NCI-H146 (cell line): ENCODE results near the gene NTRK1.

ENCODE experiments used
- DNase-seq: peaks from one replicate; lab custom pipeline; 2025; lab: John Stamatoyannopoulos, UW

NTRK1 gene

DNA sequence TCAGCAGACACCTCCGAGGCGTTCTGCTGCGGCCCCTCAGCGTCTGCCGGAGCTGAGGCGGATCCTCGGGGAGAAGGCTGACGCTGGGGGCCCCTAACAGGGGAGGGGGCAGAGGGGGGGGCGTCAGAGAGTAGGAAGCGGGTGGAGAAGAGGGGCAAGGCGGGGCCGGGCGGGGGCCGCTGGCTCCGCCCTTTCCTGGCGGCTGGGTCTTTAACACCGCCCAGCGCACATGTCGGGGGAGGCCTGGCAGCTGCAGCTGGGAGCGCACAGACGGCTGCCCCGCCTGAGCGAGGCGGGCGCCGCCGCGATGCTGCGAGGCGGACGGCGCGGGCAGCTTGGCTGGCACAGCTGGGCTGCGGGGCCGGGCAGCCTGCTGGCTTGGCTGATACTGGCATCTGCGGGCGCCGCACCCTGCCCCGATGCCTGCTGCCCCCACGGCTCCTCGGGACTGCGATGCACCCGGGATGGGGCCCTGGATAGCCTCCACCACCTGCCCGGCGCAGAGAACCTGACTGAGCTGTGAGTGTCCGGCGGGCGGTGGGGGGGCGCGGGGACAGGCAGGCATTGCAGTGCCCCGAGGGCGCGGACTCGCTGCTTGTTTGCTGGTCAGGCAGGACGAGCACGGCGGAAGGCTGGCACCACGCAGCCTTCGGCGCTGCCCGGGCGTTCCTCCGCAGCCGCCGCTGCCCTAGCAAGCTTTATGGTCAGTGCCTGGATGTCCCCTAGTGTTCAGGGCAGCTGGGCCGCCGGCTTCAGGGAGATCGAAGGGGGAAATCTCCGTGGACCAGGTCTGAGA, at the start of gene NTRK1:
Gene NTRK1, plus strand, starts transcription at position 238 of the 796 bp plus-strand sequence. Its CDS starts 70 bp downstream, at position 308.
- peak; percentile 75 for DNase-seq

DNA sequence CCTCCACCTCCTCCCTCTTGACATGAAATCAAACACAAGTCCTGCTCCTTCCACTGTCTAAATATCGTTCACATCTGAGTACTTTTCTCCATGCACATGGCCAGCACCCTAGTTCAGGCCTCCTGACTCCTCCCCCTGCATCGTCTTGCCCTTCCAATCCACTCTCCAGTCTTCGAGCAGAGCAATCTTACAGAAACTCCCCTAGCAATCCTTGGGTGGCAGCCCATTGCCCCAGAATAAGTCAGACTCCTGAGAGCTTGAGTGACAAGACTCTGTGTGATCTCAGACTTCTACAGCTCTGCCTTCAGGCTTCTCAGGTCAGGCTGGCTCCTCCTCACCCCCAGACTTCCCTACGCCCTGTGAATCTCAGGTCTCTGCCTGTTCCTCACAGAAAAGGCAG, 49.5 kb upstream of the NTRK1 start:
- no peak for DNase-seq

DNA sequence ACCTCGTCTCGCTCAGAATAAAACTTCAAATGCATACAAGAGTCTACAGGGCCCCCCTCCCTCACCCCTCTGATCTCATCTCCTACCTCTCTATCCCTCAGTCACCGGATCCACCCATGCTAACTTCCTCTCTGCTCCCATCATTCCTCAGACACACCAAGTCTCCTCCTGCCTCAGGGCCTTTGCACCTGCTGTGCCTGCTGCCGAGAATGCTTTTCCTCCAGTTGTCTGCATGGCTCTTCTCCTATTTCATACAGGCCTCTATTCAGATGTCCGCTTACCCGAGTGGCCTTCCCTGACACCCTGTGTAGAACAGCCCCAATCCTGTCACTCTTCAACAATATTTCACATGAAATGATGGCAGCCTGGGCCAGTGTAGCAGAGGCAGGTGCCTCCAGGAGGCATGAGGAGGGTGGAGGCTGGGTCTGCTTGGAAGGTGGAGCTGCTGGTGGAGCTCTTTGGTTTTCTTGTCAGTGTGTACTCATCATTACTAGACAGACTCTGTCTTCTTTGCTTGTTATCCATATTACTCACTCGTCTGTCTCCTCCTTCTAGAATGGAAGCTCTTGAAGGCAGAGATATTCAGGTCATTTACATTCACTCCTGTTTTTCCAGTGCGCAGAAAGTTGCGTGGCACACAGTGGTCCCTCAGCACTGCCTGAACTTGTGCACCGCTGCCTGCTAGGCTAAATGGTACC, 48.2 kb upstream of the NTRK1 start:
- no peak for DNase-seq

DNA sequence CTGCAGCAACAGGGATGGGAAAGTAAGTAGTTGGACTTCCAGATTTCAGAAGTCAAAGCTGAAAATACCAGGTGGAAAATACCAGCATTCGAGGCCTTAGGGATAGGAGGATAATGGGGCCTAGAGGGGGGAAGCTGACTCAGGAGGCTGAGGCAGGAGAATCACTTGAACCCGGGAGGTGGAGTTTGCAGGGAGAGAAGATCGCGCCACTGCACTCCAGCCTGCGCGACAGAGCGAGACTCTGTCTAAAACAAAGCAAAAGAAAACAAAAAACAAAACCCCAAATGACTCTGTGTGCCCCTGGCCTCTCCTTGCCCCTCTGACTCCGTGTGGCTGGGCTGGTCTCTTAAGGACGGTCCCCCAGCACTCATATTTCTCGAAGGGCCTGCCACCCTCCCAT, 47.4 kb upstream of the NTRK1 start:
- DNase-seq = no peak

DNA sequence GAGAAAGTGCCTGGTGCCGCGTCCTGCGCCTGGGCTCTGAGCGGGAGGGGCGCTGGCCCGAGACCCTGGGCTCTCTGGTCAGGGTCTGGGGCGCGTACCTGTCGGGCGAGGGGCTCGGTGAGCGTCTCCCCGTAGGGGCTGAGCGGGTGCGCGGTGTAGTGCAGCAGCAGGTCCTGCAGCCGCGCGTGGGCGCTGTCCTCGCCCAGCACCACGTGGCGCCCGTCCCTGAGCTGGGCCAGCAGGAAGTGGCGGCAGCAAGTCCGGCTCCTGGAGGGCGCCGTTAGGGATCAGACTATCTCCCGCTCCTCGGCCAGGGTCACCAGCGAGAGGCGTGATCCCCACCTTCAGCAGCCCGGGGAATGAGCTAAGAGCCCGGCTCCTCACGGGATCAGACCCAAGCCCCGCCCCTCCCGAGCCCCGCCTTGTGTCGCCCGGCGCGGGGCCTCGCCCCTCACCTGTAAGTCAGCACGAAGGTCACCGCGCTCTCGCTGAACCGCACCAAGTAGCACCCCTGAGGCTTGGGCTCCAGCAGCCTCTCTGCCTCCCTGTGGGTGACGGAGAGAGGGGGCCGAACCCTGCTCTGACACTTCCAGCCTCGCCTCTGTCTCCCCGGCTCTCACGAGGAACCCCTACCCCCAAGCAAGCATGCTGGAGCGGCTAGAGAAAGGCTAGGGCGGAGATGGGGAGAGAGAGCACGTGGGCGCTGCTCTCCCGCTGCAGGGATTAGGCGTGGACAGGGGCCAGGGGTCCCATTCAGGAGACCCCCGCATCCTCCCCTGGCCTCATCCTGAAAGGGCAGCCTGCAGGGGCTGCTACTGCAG, 46.7 kb upstream of the NTRK1 start:
- DNase-seq = peak; percentile 78

DNA sequence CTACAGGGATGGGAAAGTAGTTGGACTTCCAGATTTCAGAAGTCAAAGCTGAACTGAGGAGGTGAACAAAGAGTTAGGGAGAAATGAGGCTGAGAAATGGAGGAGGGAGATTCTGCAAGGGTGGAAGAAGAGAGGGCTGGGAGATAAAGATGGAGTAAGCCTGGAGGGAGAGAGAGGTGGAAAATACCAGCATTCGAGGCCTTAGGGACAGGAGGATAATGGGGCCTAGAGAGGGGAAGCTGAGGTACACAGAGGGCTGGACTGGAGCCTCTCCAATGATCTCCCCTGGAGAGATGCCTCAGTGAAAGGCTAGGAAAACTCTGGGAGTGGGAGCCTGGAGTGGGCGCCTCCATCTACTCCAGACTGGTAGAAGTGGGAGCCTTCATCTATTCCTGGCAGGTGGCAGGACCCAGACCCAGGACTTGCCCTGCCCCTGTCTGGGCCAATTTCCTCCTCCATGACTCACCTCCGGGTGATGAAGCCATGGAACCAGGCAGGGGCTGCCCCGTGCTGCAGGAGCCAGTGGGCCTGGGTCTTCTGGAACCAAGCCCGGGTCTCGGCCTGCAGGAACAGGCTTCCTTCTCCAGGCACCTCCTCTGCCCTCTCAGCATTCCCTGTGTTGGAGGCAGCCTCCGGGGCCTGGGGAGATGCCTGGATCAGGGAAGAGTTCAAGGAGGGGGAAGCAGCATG, 45.9 kb upstream of the NTRK1 start:
- no peak for DNase-seq

DNA sequence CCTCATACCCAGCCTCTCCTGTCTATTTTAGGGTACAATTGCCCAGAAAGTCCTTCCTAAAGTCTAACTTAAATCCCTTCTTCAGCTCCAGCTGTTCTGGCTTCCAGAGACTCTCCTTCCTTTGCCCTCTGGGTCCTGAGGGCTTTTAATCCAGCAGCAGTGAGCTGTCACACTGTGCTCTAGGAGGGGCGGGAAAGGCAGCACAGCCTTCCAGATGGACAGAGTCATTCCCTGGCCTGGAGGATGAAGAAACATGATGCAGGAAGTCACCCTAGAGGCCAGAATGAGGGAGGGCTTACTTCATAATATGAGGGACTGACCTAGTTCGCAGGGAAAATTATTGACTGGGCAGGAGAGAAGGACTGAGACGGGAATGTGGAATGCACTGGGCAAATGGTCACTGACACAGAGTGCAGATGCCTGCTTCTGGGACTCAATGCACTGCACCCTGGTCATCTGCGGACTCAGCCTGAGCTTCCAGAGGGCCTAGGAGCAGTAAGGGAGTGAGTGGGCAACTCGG, 45.3 kb upstream of the NTRK1 start:
- DNase-seq = no peak

DNA sequence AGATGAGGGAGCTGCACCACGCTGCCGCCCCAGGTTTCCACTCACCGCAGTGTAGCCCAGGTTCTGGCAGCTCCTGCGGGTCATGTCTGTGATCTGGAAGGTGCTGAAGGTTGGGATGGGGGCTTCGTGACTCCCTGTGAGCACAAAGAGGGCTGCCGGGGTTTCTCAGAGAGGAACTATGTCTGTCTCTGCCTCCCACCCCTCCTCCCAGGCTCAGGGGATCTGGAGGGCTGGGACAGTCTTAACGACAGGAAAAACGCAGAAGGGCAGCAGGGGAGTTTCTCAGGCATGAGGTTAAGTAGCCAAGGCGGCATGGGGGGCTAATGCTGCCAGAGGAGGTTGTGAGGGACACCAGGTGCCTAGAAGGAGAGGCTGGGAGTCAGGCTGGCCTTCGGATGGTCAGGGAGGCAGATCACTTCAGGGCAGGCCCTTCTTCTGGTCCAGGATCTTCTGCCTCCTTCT, 44.7 kb upstream of the NTRK1 start:
- no peak for DNase-seq

DNA sequence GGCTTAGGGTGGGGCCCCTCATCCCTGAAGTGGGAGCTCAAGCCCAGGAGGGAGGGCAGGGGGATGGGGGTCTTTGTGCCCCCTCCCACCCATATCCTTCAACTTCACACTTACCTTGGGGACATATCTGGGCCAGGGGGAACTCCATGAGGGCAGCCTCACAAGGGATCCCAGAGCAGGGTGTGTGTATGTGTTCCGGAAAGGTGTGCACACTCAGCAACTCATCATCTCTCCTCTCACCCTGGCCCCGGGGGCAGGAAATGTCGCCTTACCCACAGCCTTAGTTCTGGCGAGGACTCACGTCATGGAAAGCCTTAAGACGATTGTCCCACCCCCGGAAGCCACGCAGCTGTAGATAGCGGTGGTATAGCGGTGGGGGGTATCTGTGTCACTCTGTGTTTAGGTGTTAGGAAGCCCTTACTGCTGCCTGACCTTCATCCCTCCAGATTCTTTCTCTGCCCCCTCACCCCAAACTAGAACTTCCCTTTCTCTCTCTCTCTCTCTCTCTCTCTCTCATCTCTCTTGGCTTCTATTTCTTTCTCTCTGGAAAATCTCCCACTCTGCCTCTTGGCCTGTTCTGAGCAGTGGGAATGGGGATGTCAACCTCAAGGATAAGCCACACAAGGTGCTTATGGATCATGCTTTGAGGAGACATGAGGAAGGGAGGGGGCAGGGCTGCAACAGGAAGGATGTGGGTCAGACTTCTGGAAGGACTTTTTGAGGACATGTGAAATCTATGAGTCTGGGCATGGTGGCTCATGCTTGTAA, 43.9 kb upstream of the NTRK1 start, which contains the start of gene SH2D2A:
Gene SH2D2A, minus strand, starts transcription at position 288 of the 768 bp plus-strand sequence. Its CDS starts 140 bp downstream, at position 148.
- DNase-seq = no peak

DNA sequence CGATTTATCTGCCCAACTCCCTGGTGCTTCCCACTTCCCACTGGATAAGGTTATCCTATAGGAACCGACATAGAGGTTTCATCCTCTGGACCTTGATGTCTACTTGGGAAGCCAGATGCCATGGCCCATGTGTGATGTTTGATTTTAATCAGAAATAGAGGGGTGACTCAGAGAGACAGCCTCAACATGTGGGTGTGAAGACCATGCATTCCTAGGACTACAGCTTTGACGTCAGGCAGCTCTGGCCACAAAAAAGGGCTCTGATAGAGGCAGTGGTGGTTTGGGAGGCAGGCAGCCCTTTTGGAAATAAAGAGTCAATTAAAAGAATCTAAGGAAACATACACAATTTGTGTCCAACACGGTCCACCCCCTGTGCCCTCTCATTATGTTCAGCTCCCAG, 38.9 kb upstream of the NTRK1 start:
- DNase-seq = no peak

DNA sequence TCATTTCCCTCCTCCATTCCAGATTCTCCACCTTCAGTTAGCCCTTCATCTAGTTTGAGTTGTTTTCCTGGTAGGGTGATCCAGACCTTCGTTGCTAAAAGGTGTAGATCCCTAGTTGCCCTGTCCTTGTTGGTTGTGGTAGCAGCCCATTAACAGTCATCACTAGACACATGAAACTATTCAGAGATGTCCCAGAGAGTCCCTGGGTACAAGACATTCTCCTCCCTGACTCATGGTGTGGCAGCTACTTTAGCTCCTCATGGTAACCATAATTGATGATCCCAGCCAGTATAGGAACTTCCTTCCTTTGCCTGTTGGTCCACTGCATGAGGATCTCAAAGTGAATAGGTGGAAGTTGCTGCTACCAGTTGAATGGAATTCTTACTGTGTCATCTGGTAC, 38.0 kb upstream of the NTRK1 start:
- no peak for DNase-seq

DNA sequence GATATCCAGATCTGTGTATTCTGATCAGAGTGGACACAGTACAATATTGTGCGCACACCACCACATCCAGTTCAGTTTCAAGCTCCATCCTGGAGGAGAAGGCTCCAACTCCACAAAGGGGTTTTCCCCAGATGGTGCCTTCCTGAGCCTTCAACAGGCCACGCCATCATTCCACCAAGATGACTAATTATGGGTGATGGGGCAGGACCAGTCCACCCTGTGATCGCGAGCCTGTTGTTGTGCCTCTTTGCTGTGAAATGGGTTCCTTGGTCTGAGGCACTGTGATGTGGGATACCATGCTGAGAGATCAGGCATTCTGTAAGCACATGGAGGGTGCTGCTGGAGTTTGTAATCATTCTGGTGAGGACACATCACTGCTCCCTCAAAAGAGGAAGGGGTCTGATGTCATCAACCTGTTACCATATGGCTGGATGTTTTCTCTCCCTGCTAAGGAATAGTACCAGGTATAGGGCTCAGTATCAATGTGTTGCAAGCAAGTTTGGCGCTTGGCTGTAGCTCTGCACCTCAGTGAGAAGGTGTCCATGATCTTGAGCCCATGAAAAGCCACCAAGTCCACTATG, 37.4 kb upstream of the NTRK1 start:
- no peak for DNase-seq

DNA sequence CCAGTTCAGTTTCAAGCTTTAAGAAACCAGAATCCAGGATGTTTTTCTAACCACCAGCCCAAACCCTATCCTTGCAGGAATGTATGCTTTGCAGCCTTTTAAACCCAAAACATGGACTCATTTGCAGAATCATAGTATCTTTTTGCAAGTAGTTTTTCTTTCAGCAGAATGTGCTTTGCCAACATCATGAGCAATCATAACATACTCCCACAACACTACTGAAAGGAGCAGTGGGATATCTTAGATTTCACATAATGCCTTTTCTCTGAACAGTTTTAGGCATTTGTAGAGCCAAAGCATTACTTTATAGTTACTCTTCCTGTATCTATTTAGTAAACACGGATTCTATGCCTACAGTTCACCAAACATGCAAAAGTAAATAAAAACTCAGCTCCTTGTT, 34.0 kb upstream of the NTRK1 start:
- DNase-seq = no peak

DNA sequence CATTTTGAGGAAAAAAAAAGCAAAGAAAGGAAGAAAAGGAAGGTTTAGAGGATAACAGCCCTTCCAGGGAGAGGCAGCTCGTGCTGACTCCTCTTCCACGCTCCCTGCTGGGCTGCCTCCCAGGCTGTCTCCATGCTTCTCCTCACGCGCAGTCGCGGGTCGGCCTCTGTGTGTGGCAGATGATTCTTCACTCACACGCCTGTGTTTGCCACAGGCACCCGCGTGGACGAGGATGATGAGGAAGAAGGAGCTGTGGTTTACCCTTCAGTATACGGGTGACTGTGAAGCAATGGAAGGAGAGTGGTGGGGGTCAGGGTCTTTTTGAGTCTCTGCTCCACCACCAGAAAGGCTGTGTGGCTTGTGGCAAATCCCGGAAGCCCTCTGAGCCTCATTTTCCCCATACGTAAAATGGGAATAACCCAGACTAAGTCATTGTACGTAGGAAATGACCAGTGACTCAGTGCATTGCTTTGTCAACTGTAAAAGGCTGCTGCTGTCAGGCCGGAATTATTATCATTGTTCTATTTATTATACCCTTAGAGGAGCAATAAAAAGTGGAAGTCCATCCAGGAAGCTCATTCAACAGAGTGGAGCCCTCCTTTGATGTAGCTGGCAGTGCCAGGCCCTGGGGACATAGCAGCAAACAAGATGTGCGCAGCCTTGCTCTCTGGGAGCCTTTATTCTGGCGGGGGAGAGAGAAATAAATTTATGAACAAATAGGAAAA, 32.1 kb upstream of the NTRK1 start:
- no peak for DNase-seq

DNA sequence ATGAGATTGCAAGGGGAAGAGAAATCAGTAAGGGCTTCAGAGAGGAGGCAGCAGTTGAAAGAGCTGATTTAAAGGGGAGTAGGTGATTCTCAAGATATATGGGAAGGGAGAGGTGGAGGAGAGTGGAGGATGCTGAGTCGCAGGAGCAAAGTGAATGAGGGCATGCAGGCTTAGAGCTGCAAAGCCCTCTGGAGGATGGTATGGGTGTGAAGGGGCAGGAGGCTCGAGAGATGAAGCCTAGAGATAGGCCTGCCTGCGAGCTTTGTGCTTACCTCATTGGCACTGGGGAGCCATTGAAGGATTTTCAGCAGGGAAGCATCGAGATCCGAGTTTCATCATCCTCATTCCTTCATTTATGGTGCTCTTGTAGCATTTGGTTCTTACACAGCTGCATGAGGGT, 28.2 kb upstream of the NTRK1 start:
- no peak for DNase-seq

DNA sequence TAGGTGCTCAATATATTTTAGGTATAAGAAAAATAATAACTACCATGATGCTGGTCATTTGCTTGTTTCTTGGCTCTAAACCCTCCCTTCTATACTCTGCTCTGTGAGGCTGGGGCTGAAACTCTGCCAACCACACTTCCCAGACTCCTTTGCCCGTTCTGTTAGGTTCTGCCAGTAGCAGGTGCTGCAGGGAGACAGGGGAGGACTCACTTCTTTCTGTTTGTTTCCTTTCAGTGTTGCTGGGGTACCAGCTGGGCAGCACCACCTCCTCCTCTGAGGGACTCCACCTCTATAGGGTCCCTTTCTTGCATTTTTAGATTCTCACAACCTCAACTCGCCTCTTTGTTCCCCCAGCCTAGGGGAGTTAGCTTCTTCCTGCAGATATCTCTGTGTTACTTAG, 27.1 kb upstream of the NTRK1 start:
- DNase-seq = no peak

DNA sequence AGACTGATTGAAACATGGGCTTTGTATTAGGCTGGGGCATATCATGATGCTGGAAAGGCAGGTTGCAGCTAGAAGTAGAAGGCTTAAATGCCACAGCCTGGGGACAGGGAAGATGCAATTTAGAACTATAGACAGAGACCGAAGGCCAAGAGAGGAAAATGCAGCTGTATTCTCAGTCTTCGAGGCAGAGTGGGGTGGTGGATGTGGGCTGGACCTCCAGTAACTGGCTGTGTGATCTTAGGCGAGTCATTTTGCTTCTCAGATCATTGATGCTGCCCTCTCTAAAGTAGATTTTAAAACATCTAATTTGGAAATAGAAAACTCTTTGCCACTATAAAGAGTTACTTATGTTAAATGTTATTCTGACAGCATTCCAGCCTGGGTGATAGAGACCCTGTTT, 26.3 kb upstream of the NTRK1 start:
- DNase-seq = no peak

DNA sequence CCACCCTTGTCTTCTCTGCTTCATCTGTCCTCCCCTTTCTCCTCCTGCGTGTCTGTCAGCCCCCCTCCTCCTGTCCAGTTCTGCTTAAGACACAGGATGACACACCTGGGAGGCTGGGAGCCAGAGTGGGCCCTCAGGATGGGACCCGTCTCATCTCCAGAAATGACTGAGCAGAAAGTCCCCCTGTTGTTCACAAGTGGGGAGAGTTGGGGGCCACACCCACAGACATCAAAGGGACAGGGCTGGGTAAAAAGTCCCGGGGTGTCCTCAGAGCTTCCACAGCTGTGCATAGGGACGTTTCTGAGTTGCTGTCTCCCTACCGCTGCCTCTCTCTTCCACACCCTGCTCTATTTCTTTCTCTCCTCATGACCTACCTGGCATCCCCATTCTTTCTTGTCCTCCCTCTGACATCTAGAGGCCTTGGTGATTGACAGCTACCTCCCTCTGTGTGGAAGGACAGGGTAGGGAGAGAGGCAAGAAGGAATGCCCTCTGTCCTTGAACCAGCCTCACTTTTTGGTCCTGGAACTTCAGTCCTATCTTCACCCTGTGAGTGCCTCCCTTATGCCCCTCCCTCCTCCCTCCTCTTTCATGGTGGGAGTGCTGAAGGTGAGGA, 24.5 kb upstream of the NTRK1 start:
- no peak for DNase-seq

DNA sequence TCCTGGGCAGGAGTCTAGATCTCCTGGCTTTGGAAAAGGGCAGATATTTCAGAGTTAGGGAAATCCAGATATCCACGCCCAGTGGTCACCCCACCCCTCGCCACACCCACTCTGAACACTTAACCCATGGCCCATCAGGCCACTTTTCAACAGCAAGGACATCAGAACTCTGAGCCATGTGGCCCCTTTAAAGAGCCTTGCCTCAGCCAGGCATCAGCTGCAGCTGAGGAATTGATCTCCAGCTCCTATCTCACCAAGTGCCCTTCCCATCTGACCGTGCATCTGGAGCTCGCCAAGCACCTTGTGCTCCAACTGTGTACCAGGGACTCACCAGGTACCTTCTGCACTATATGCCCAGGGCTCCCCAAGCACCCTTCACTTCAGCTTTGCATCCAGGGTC, 23.8 kb upstream of the NTRK1 start:
- DNase-seq = no peak
